DMS 273 (cell line): Measurements from ENCODE around the gene ENOSF1.
A peak's percentile ranks its signal among the peaks of the same experiment; 100 is the strongest.

ENCODE experiments used
- DNase-seq: peaks from one replicate; lab custom pipeline; 2025; ENCODE audit not compliant: unreplicated experiment; lab: John Stamatoyannopoulos, UW

ENOSF1 gene

DNA sequence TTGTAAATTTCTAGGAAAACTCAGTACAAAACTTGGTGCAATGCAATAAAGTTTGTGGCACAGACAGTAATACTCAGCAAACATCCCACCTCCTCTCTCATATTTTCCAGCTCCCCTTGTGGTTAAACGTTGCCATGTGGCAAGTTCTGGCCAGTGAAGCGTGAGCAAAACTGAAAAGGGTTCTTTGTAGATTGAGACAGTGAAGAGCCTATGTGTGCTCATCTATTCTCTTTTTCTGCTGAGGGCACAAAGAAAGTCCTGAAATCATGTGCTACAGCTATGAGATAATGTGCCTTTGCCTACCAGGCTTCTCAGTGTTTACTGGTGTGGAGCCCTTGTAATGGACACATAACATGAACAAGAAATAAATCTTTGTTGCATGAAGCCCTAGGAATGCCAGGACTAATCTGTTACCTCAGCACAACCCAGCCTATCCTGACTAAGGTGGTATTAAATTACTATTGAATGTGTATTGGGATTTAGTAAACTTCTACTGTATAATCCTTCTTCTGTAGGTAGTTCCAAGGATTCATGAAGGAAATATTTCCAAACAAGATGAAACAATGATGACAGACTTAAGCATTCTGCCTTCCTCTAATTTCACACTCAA is 67.9 kb downstream of the ENOSF1 start:
- DNase-seq, result peak; percentile 49

DNA sequence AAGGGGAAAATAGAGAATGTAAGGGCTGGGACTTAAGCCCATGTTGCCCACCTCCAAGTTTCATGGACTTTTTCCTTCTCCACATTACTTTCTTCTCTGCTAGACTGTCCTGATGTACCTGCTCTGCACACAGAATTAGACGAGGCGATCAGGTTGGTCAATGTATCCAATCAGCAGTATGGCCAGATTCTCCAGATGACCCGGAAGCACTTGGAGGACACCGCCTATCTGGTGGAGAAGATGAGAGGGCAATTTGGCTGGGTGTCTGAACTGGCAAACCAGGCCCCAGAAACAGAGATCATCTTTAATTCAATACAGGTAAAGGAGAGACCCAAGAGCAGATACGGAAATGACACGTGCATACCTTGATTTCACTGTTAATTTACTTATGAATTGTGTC is 71.2 kb downstream of the ENOSF1 start:
- DNase-seq, result no peak

GRCh38 chr18:635171-635570 is 77.3 kb downstream of the ENOSF1 start:
- no peak for DNase-seq

GRCh38 chr18:634551-635045 is 77.8 kb downstream of the ENOSF1 start:
- DNase-seq, result no peak

DNA sequence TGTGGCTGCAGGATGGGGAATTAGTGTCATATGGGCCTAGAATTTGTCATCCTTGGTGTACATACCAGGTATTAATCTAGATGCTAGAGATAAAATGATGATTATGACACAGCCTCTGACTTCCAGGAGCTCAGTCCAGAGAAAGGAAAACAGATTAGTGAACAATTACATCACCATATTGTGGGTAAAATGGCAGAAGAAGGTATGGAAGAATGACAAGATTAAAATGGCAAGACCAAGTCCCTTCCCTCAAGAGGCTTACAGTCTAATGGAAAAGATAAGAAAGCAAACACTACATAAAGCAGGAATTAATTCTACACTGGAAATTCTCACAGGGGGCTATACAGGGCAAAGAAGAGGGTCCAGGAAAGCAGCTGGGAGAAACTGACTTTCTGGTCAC is 80.9 kb downstream of the ENOSF1 start:
- no peak for DNase-seq

GRCh38 chr18:629269-630150 is 82.9 kb downstream of the ENOSF1 start:
- DNase-seq, result no peak

DNA sequence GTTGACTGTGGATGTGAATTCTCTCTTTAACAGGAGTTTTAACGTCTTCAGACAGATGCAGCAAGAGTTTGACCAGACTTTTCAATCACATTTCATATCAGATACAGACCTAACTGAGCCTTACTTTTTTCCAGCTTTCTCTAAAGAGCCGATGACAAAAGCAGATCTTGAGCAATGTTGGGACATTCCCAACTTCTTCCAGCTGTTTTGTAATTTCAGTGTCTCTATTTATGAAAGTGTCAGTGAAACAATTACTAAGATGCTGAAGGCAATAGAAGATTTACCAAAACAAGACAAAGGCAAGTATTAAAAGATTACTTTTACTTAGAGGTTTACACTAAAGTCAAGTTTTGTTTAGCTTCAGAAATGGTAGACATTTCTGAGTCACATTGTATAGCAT is 85.2 kb downstream of the ENOSF1 start:
- DNase-seq, result no peak

DNA sequence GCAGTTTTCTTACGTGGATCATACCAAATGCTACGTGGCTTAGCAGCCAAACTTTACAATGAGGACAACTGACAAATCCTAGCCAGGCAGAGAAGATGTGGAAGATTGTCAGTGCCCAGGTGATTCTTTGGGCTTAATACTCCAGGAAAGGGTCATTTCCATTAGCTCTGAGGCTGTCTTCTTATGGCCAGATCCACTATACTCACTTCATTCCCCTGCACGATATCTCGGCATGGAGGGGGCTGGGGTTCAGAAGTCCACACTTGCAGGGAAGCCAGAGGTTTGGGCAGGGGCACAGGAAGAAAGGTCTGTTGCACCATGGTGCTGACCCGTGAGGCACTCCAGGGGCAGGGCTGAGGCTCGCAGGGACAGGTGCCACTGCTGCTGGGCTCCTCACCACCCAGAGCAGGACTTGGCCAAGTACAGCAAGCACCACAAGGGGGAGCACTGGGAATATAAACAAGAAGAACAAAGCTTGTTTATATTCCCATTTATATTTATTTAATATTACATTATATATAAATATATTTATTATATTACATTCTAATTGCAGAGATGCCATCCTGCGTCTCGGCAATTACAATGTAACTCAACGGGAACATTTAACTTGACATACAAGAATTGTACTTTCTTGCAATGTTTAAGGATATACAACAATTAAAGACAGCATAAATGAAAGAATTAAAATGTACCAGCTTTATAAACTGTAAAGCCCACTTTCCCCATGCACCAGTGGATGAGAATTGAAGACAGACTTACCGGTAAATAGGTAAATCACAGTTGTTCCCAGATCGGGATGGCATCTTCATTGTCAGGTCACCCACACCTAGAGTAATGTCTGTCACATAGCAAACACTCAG is 88.4 kb downstream of the ENOSF1 start:
- peak; percentile 82 for DNase-seq

GRCh38 chr18:622289-622688 is 90.1 kb downstream of the ENOSF1 start:
- no peak for DNase-seq

DNA sequence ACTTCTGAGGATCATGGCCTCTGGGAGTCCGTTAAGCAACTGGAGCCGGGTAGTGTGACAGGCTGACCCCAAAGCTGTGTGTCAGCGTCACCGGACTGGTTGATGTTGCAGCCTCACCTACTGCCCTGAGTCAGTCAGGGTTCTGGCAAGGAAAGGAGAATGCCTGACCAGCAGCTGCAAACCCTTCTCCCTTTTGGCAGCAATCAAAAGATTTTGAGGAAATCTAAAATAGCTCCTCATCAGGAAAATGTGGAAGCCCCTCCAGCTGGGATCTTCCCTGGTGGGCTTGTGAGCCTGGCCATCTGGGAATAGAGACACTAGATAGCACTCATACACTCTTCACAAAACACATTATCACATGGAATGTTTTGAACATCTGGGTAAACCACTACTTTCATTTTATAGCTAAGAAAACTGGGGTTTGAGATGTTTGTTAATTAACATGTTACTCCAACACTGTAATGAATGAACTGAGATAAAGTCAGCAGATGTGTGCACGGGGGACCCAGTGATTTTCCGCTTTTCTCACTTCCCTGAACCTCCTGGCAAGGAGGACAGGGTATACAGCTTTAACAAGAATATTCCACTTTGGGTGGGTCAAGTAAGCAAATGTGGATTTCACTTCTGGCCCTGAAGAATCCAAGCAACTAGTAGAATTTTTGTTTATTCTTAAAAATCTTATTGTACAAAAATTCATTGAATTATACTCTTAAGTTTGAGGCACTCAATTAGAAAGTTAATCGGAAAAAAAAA is 91.0 kb downstream of the ENOSF1 start:
- DNase-seq, result no peak
